Measurements from ENCODE around the gene ASCL2.

The ASCL2 gene

DNA sequence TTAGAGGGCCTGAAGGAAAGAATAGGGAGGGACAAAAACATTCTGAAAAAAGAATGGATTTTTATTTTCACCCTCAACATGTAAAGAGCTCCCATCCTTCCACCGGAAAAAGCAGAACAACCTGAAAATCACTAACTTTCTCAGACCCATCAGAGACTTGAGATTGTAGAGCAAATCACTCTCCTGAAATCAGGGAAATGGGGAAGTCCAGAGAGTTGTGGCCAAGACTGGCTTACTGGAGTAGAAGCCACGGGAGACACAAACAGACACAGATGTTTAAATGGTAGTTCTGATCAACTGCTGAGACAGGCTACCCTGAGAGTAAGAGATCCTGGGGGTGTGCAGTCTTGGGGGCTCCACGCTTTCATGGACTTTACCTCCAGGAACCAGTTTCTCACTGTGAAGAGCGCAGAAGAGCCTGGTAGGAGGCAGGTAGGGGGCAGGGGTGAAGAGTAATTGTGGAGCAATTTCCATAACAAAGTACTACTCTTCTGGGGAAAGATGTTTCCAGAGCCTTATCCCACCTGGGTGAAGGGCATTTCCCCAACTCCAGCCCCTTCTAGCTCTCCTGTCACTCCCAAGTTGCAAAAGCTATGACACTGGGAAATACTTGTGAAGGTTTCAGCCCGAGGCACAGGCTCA, 47.1 kb downstream of the ASCL2 start:
- no peak for DNase-seq

DNA sequence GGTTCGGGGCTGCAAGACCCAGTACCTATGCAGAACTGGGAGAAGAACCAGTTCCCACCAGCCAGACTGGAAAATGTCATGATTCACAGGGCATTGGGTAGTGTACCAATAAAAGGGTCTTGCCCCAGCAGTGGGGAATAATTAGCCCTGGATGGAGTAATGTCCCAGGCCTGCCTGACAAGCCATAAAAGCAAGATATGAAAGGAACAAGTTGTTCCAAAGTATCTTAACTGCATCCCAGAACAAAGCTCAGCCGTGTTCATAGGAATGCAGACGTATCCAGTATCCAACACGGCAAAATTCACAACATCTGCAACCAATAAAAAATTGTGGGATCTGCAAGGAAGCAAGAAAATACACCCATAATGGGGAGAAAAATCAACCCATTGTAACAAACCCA, 47.9 kb downstream of the ASCL2 start:
- DNase-seq: no peak

DNA sequence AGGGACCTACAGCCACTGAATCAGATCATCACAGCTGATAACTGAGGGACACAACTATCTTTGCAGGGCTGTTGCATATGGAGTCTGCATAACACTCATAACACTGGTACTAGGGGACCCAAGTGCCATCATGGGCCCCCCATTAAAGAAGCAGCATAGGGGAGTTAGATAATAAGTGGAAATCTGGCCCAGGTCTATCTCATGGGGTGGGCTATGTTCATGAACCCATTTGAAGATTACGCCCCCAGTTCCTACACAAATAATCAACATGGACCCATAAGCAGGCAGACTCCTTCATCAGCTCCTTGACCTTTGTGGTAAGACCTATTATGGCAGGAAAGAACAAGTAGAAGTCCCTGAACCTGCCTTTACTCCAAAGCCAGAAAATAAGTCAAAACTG, 48.8 kb downstream of the ASCL2 start:
- no peak for DNase-seq

DNA sequence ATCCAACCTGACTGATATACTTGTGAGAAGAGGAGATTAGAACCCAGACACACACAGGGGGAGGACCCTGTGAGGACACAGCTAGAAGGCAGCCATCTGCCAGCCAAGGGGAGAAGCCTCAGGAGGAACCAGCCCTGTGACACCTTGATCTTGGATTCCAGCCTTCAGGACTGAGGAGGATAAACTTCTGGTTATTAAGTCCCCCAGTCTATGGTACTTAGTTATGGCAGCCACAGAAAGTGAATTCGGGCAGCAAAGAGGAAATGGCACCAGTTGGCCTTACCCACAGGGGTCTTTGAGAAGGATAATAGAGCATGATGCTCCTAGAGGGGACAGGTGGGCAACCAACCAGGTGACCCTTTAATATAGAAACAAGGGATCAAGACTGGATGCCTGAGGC, 49.4 kb downstream of the ASCL2 start:
- no peak for DNase-seq

DNA sequence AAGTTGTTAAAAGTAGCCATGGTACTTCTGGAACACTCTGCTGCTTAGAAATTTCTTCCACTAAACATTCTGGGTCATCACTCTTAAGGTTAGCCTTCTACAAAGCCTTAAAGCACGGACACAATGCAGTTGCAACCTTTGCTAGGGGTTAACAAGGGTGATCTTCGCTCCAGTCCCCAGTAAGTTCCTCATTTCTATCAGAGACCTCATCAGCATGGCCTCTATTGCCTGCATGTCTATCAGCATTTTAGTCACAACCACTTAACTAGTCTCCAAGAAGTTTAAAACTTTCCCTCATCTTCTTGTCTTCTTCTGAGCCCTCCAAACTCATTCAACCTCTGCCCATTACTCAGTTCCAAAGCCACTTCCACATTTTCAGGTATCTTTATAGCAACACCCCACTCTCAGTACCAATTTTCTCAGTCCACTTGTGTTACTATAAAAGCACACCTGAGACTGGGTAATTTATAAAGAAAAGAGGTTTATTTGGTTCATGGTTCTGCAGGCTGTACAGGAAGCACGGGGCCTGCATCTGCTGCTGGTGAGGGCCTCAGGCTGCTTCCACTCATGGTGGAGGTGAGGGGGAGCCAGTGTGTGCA, 50.1 kb downstream of the ASCL2 start:
- DNase-seq: no peak

DNA sequence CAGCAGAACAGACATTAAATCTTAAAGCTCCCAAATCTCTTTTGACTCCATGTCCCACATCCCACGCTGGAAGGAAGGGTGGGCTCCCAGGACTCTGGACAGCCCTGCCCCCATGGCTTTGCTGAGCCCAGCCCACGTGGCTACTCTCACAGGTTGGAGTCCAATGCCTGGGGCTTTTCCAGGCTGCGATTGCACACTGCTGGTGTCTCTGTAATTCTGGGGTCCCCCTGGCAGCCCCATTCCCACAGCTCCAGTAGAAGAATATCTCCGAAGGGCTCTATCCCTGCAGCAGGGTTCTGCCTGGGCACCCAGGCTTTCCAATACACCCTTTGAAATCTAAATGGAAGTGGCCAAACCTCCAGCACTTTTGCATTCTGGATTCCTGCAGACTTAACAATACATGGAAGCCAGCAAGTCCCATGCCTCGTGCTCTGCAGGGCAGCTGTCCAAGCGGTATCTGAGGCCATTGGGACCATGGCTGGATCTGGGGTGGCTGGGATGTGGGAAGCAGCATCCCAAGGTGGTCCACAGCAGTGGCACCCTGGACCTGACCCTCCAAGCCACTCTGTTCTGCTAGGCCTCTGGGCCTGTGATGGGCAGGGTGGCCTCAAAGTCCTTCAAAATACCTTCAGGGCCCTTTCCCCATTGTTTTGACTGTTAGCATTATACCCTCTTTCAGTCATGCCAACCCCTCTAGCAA, 50.9 kb downstream of the ASCL2 start:
- DNase-seq: no peak
